H1 (cell line): Measurements from ENCODE around the gene SORBS1. TPM values are rescaled to one million over a fixed set of nuclear protein-coding genes. Genes with fewer than 3 reads are reported as not detected.
A peak's percentile ranks its signal among the peaks of the same experiment; 100 is the strongest.

Source experiments
- CTCF ChIA-PET: fragments of 300-600 bp; sonication (Branson Sonifier 250); formaldehyde crosslinking; loops from one replicate; lab custom pipeline; 2021; ENCODE audit not compliant: partially characterized antibody; lab: Charles Lee
- POLR2A ChIA-PET: fragments of 300-600 bp; sonication (Branson Sonifier 250); formaldehyde crosslinking; loops from one replicate; lab custom pipeline; 2021; ENCODE audit warnings: inconsistent platforms; ENCODE audit not compliant: partially characterized antibody; lab: Charles Lee
- DNase-seq, 2 experiments: peaks; one replicate each; pipeline versions ENCODE4 v3.0.0 to v3.0.0-alpha.2; 2010 to 2022; ENCODE audit warnings: low spot score in 2 of 2, low read depth in 1 of 2, mixed read lengths in 1 of 2
- FAIRE-seq: peaks from 2 replicates; lab custom pipeline; 2011; peaks lifted over from hg19 to GRCh38; lab: Jason Lieb, UNC
- H2AFZ ChIP-seq: 2 replicates; pipeline ENCODE4 v1.8.1; 2012; ENCODE audit warnings: low read length, inconsistent platforms
- H2AK5ac ChIP-seq: 2 replicates; pipeline ENCODE4 v1.6.1; 2013; ENCODE audit warnings: low read depth, low read length
- H2BK120ac ChIP-seq: replicated peaks from 2 replicates; pipeline ENCODE3; 2013; ENCODE audit warnings: low read depth, low read length, inconsistent platforms
- H2BK12ac ChIP-seq: 2 replicates; pipeline ENCODE4 v1.6.1; 2013; ENCODE audit warnings: low read depth, low read length
- H2BK15ac ChIP-seq: 2 replicates; pipeline ENCODE4 v1.6.1; 2013; ENCODE audit warnings: low read length
- H2BK20ac ChIP-seq: 2 replicates; pipeline ENCODE4 v1.6.1; 2013; ENCODE audit warnings: low read length
- H2BK5ac ChIP-seq: 2 replicates; pipeline ENCODE4 v1.6.1; 2013; ENCODE audit warnings: low read depth, low read length
- H3K14ac ChIP-seq: 2 replicates; pipeline ENCODE4 v1.6.1; 2013; ENCODE audit warnings: inconsistent platforms; ENCODE audit not compliant: insufficient read length
- H3K18ac ChIP-seq: 2 replicates; pipeline ENCODE4 v1.6.1; 2013; ENCODE audit warnings: low read length; ENCODE audit errors: extremely low read depth
- H3K23ac ChIP-seq: 2 replicates; pipeline ENCODE4 v1.6.1; 2013; ENCODE audit warnings: inconsistent platforms; ENCODE audit not compliant: insufficient read length
- H3K23me2 ChIP-seq: 2 replicates; pipeline ENCODE4 v1.6.1; 2013; ENCODE audit warnings: low read depth, low read length
- H3K27ac ChIP-seq: 2 replicates; pipeline ENCODE4 v1.6.1; 2011; ENCODE audit warnings: low read depth, low read length, inconsistent platforms
- H3K27me3 ChIP-seq, 4 experiments: replicated peaks in 1 of 4; 1 replicate in 1 of 4; 2 replicates in 3 of 4; pipeline versions ENCODE4 v1.6.1 to v1.8.1; 2011 to 2013; ENCODE audit warnings: low read length in 3 of 4, mild to moderate bottlenecking in 3 of 4, inconsistent platforms in 2 of 4, mixed read lengths in 2 of 4, moderate library complexity in 1 of 4; ENCODE audit not compliant: control insufficient read depth in 3 of 4, insufficient read depth in 3 of 4; ENCODE audit errors: extremely low read depth in 1 of 4
- H3K36me3 ChIP-seq, 4 experiments: 2 replicates each; pipeline versions ENCODE4 v1.6.1 to v1.8.1; 2011 to 2013; ENCODE audit warnings: mild to moderate bottlenecking in 4 of 4, low read length in 3 of 4, moderate library complexity in 2 of 4, control low read depth in 1 of 4, inconsistent platforms in 1 of 4; ENCODE audit not compliant: insufficient read depth in 4 of 4, control insufficient read depth in 2 of 4
- H3K4ac ChIP-seq: replicated peaks from 2 replicates; pipeline ENCODE3; 2013; ENCODE audit warnings: low read length, low read depth, mixed read lengths, inconsistent platforms; ENCODE audit not compliant: insufficient read length
- H3K4me1 ChIP-seq, 4 experiments: replicated peaks in 1 of 4; 1 replicate in 1 of 4; 2 replicates in 3 of 4; pipeline versions ENCODE4 v1.6.1 to v1.8.1; 2011 to 2013; ENCODE audit warnings: low read length in 3 of 4, inconsistent platforms in 2 of 4, mixed read lengths in 1 of 4; ENCODE audit not compliant: insufficient read depth in 4 of 4, control insufficient read depth in 3 of 4
- H3K4me2 ChIP-seq, 2 experiments: 2 replicates each; pipeline versions ENCODE4 v1.6.1 to v1.8.1; 2011 to 2013; ENCODE audit warnings: low read depth in 2 of 2, low read length in 2 of 2, control low read depth in 1 of 2, inconsistent platforms in 1 of 2, mild to moderate bottlenecking in 1 of 2; ENCODE audit not compliant: insufficient read depth in 1 of 2
- H3K4me3 ChIP-seq, 4 experiments: fragments of 200-600, 300-600 bp in 1 of 4; sonication (generic), shearing (Covaris generic), sonication (Bioruptor Twin) in 1 of 4; 2 replicates each; pipeline versions ENCODE4 v1.5.1 to v1.8.1; 2011 to 2016; ENCODE audit warnings: low read length in 4 of 4, low read depth in 3 of 4, control low read depth in 2 of 4, inconsistent platforms in 2 of 4, mild to moderate bottlenecking in 2 of 4, mixed read lengths in 1 of 4, moderate library complexity in 1 of 4; ENCODE audit not compliant: insufficient read depth in 2 of 4; ENCODE audit errors: extremely low read depth in 1 of 4
- H3K56ac ChIP-seq: replicated peaks from 2 replicates; pipeline ENCODE3; 2013; ENCODE audit warnings: low read depth, mild to moderate bottlenecking, mixed read lengths, low read length, inconsistent platforms; ENCODE audit not compliant: insufficient read length
- H3K79me1 ChIP-seq: 2 replicates; pipeline ENCODE4 v1.6.1; 2013; ENCODE audit warnings: low read depth, low read length, control low read depth
- H3K79me2 ChIP-seq, 2 experiments: 2 replicates each; pipeline versions ENCODE4 v1.6.1 to v1.8.1; 2012 to 2013; ENCODE audit warnings: low read length in 2 of 2, mild to moderate bottlenecking in 2 of 2, inconsistent platforms in 1 of 2; ENCODE audit not compliant: insufficient read depth in 2 of 2, control insufficient read depth in 1 of 2
- H3K9ac ChIP-seq, 4 experiments: replicated peaks in 1 of 4; 1 replicate in 1 of 4; 2 replicates in 3 of 4; pipeline versions ENCODE4 v1.6.1 to v1.8.1; 2011 to 2013; ENCODE audit warnings: low read depth in 3 of 4, low read length in 3 of 4, control low read depth in 2 of 4, mild to moderate bottlenecking in 2 of 4, moderate library complexity in 2 of 4, inconsistent platforms in 1 of 4; ENCODE audit errors: extremely low read depth in 1 of 4
- H3K9me3 ChIP-seq, 2 experiments: 2 replicates each; pipeline versions ENCODE4 v1.6.1 to v1.8.1; 2012 to 2013; ENCODE audit warnings: mild to moderate bottlenecking in 2 of 2, moderate library complexity in 2 of 2, control low read depth in 1 of 2, inconsistent platforms in 1 of 2, low read depth in 1 of 2, low read length in 1 of 2, mixed read lengths in 1 of 2; ENCODE audit not compliant: insufficient read depth in 2 of 2
- H4K20me1 ChIP-seq, 2 experiments: replicated peaks in 1 of 2; 2 replicates each; pipeline versions ENCODE3 to v1.8.1; 2011 to 2013; ENCODE audit warnings: inconsistent platforms in 2 of 2, low read length in 2 of 2, mild to moderate bottlenecking in 1 of 2; ENCODE audit not compliant: insufficient read depth in 2 of 2, control insufficient read depth in 1 of 2
- H4K5ac ChIP-seq: 2 replicates; pipeline ENCODE4 v1.6.1; 2013; ENCODE audit warnings: low read length, low read depth, mixed read lengths, inconsistent platforms; ENCODE audit not compliant: insufficient read length
- H4K8ac ChIP-seq: 2 replicates; pipeline ENCODE4 v1.8.0; 2013; ENCODE audit warnings: mild to moderate bottlenecking, moderate library complexity, low read length, inconsistent platforms; ENCODE audit not compliant: insufficient read depth; ENCODE audit errors: extremely low read depth
- H4K91ac ChIP-seq: replicated peaks from 2 replicates; pipeline ENCODE3; 2013; ENCODE audit warnings: low read length, mixed read lengths, inconsistent platforms; ENCODE audit not compliant: insufficient read length
- BCL11A ChIP-seq, 2 experiments: IDR thresholded peaks; one replicate each; pipeline ENCODE4 v1.6.1; 2011; ENCODE audit warnings: low read depth in 2 of 2, low read length in 2 of 2, mild to moderate bottlenecking in 2 of 2
- BRCA1 ChIP-seq: IDR thresholded peaks from 2 replicates; pipeline ENCODE4 v1.6.1; 2012; ENCODE audit warnings: low read depth, low read length, improper control_type of control experiment
- CBX8 ChIP-seq: fragments of 300-800, 300-1000 bp; sonication (generic); IDR thresholded peaks from 2 replicates; pipeline ENCODE4 v1.7.1; 2016; ENCODE audit warnings: low read depth, low read length, borderline replicate concordance
- FOSL1 ChIP-seq: IDR thresholded peaks from 2 replicates; pipeline ENCODE4 v1.6.1; 2011; ENCODE audit warnings: mild to moderate bottlenecking, low read depth, low read length, moderate library complexity; ENCODE audit not compliant: insufficient read depth
- GABPA ChIP-seq: IDR thresholded peaks from 2 replicates; pipeline ENCODE4 v1.6.1; 2011; ENCODE audit warnings: mild to moderate bottlenecking, low read length, moderate library complexity, borderline replicate concordance; ENCODE audit not compliant: insufficient read depth
- JUND ChIP-seq: IDR thresholded peaks from 2 replicates; pipeline ENCODE4 v1.6.1; 2011; ENCODE audit warnings: mild to moderate bottlenecking, improper control_type of control experiment, low read length
- POU5F1 ChIP-seq: IDR thresholded peaks from 2 replicates; pipeline ENCODE4 v1.6.1; 2011; ENCODE audit warnings: low read depth, mild to moderate bottlenecking, low read length, moderate library complexity
- SIX5 ChIP-seq: IDR thresholded peaks from 2 replicates; pipeline ENCODE4 v1.6.1; 2011; ENCODE audit warnings: mild to moderate bottlenecking, low read depth, low read length
- SUZ12 ChIP-seq: fragments of 200-600 bp; sonication (generic); IDR thresholded peaks from 2 replicates; pipeline ENCODE4 v1.6.1; 2012; ENCODE audit warnings: mild to moderate bottlenecking, inconsistent platforms, low read length, moderate library complexity, mixed read lengths
- TAF1 ChIP-seq: IDR thresholded peaks from 2 replicates; pipeline ENCODE4 v1.6.1; 2011; ENCODE audit warnings: mild to moderate bottlenecking, low read depth, low read length
- WGBS, 2 experiments: shearing (Covaris generic) in 1 of 2; methylation state at CpG; one replicate each; pipeline versions ENCODE4 v1.1.6 to v1.1.7; 2013 to 2015; ENCODE audit warnings: low lambda C conversion rate in 2 of 2, mixed read lengths in 2 of 2, inconsistent platforms in 1 of 2, low coverage in 1 of 2, missing lambda C conversion rate in 1 of 2; ENCODE audit not compliant: insufficient replicate concordance in 2 of 2, insufficient coverage in 1 of 2, insufficient read length in 1 of 2; ENCODE audit errors: extremely low coverage in 1 of 2, missing lambda C conversion rate in 1 of 2; 5-methylcytosine and 5-hydroxymethylcytosine counted together
- polyA plus RNA-seq, 7 experiments: library from polyadenylated mRNA; depleted of rRNA in 3 of 7; stranded (reverse) in 5 of 7; unstranded in 2 of 7; fragments of >200 nt in 5 of 7; fragments of 200-250 nt in 2 of 7; gene quantifications; 1 replicate in 5 of 7; 2 replicates in 1 of 7; 4 replicates in 1 of 7; pipeline versions ENCODE4 v1.2.1 to v1.2.3, GENCODE V29; 2011 to 2013; ENCODE audit warnings: missing spikeins in 2 of 7, mixed read lengths in 2 of 7
- total RNA-seq: library from RNA; stranded (reverse); fragmentation: NEBNext Ultra II Directional; extraction: Animal tissue kit (Norgen Biotek cat#: 25700); gene quantifications from 2 replicates; pipeline ENCODE4 v1.2.1, GENCODE V29; 2021

Gene SORBS1
- total and polyA plus RNA-seq, 2 of the 8 experiments (the other 6 are each of a cell fraction or from before 2014, with no cell fraction given), result 16.0 to 35.0 TPM

GRCh38 chr10:95478935-95479334 is 82.2 kb downstream of the SORBS1 start:
- peaks cover 13 to 36% (median 26%) of the 10 kb centered on the region in 4 experiments for H3K4me1 ChIP-seq
- H2BK20ac ChIP-seq, result no peak overlapping the region
- no peak overlapping the region for H3K4ac ChIP-seq
- FAIRE-seq, result no peak
- no peak overlapping the region for H2BK120ac ChIP-seq
- H3K14ac ChIP-seq, result no peak overlapping the region
- peaks cover 0 to 22% of the 10 kb centered on the region in 2 experiments; a peak in 2 of 4 replicates for H3K79me2 ChIP-seq
- ChIA-PET CTCF (interaction anchor here (0.7 to 7.6 kb wide), 11 partner anchors 9 to 121 kb away, joined by 3 to 61 read pairs (median 4); no protein-coding TSS in a partner anchor), POLR2A (interaction anchor here (1.3 kb wide), 1 partner anchor 13 kb away, joined by 3 read pairs; no protein-coding TSS in a partner anchor)
- H2BK5ac ChIP-seq, result no peak overlapping the region
- no peak overlapping the region for H3K23ac ChIP-seq
- DNase-seq, result no peak
- no peak overlapping the region for H4K5ac ChIP-seq
- H3K23me2 ChIP-seq, result no peaks in the 10 kb centered on the region
- peaks cover 0 to 3% (median 0%) of the 10 kb centered on the region in 4 experiments; a peak in 1 of 8 replicates for H3K36me3 ChIP-seq
- H2AK5ac ChIP-seq, result no peak overlapping the region
- no peaks in the 10 kb centered on the region for H3K27me3 ChIP-seq
- H3K9me3 ChIP-seq, result no peaks in the 10 kb centered on the region
- no peak overlapping the region for H4K91ac ChIP-seq
- H3K79me1 ChIP-seq, result no peaks in the 10 kb centered on the region; the same call in 1 of the 2 replicates
- no peak overlapping the region for H3K27ac ChIP-seq
- H3K18ac ChIP-seq, result no peak overlapping the region
- H2BK12ac ChIP-seq, result peak overlapping the region; percentile 77; the same call in 1 of the 2 replicates
- no peaks in the 10 kb centered on the region for H4K20me1 ChIP-seq
- no peak overlapping the region for H2BK15ac ChIP-seq
- H3K9ac ChIP-seq, result no peak overlapping the region
- no peak overlapping the region for H3K4me3 ChIP-seq
- no peak overlapping the region for H3K4me2 ChIP-seq
- WGBS, 2 experiments, result 87% methylated on average over 3 of the region's 3 CpGs; no CpG with 5 or more reads in 1 of the 2 experiments
- no peak overlapping the region for H4K8ac ChIP-seq
- TF ChIP-seq CBX8 (no peak), TAF1 (no peak), JUND (no peak), BCL11A (IDR thresholded peaks at IDR 0.05; ENCODE audit: low read depth in 2 of 2, low read length in 2 of 2) (no peak), POU5F1 (no peak), FOSL1 (no peak), GABPA (no peak), BRCA1 (no peak), SUZ12 (no peak), SIX5 (no peak)
- no peak overlapping the region for H3K56ac ChIP-seq
- H2AFZ ChIP-seq, result no peak overlapping the region
